Thymus (tissue), 11 donors: ENCODE results near the gene HSF4. TPM values are rescaled to one million over a fixed set of nuclear protein-coding genes. Genes with fewer than 3 reads are reported as not detected.

Experiments used
- DNase-seq, 9 donors: peaks; one replicate each; pipeline ENCODE4 v3.0.0-alpha.2; 2013; ENCODE audit warnings: low spot score in 9 of 9, low read depth in 6 of 9, missing footprints in 1 of 9
- H3K27ac ChIP-seq, 2 donors: one replicate each; pipeline ENCODE4 v1.5.1; 2013; ENCODE audit warnings: control low read depth in 1 of 2, low read depth in 1 of 2, low read length in 1 of 2, mild to moderate bottlenecking in 1 of 2, moderate library complexity in 1 of 2
- H3K27me3 ChIP-seq, 2 donors: one replicate each; pipeline ENCODE4 v1.5.1; 2013; ENCODE audit warnings: low read length in 1 of 2; ENCODE audit not compliant: control insufficient read depth in 2 of 2, insufficient read depth in 1 of 2
- H3K36me3 ChIP-seq, 2 donors: one replicate each; pipeline ENCODE4 v1.5.1; 2013; ENCODE audit warnings: low read length in 1 of 2, mild to moderate bottlenecking in 1 of 2, moderate library complexity in 1 of 2; ENCODE audit not compliant: control insufficient read depth in 2 of 2, insufficient read depth in 2 of 2
- H3K4me1 ChIP-seq, 2 donors: one replicate each; pipeline ENCODE4 v1.5.1; 2013; ENCODE audit warnings: low read length in 2 of 2; ENCODE audit not compliant: control insufficient read depth in 2 of 2, insufficient read depth in 2 of 2
- H3K4me3 ChIP-seq, 2 donors: one replicate each; pipeline ENCODE4 v1.5.1; 2013; ENCODE audit warnings: low read length in 2 of 2, control low read depth in 1 of 2, mild to moderate bottlenecking in 1 of 2
- H3K9me3 ChIP-seq, 2 donors: one replicate each; pipeline ENCODE4 v1.5.1; 2013; ENCODE audit warnings: low read length in 1 of 2, mild to moderate bottlenecking in 1 of 2; ENCODE audit not compliant: control insufficient read depth in 2 of 2, insufficient read depth in 1 of 2
- WGBS: extraction: QIAGEN DNeasy Blood & Tissue Kit; methylation state at CpG from one replicate; pipeline ENCODE4 v1.1.7; 2013; 5-methylcytosine and 5-hydroxymethylcytosine counted together
- polyA plus RNA-seq: library from polyadenylated mRNA; stranded (reverse); fragments of 200-250 nt; gene quantifications from one replicate; pipeline ENCODE4 v1.2.3, GENCODE V29; 2013
- total RNA-seq: library from RNA; stranded (reverse); fragments of 120-200 nt; gene quantifications from one replicate; pipeline ENCODE4 v1.2.4, GENCODE V29; 2013
- donor health status: healthy.

Gene HSF4
- total and polyA plus RNA-seq, 2 donors, result 4.1 to 50.8 TPM

DNA sequence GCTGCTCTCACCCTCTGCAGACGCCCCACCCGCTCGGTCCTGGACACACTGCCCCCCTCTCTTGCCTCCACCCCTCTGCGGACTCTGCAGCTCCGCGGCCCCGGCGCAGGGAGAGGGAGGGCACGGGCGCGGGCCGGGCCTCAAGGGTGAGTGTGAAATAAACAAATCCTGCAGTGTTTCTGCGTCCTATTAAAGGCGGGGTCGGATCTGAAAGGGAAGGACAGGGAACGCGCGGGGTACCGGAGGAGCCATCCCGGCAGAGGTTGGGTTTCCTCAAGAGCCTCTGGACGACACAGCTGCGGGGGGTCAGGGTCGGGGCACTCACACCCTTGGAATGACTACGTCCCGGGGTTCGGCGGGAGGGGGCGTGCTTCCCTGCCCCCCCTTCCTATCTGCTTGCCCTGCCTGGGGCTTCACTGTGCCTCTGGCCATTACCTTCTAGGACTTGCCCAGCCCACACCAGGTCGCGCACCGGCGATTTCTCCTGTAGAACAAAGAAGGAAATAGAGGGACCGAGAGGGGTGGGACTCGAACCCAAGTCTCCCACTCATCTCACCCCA lies 466 bp upstream of the HSF4 start:
- peaks cover 0 to 3% of the 10 kb centered on the region in 2 donors for H3K36me3 ChIP-seq
- DNase-seq, result no peak
- H3K9me3 ChIP-seq, result peaks cover 0 to 25% of the 10 kb centered on the region in 2 donors
- 2% methylated on average over 34 of the region's 34 CpGs for WGBS
- H3K4me3 ChIP-seq, result no peak overlapping the region
- H3K27me3 ChIP-seq, result peaks cover 84 to 99% of the 10 kb centered on the region in 2 donors
- H3K27ac ChIP-seq, result no peak overlapping the region
- peaks cover 10 to 45% of the 10 kb centered on the region in 2 donors for H3K4me1 ChIP-seq

GRCh38 chr16:67165121-67166078 lies 855 bp downstream of the HSF4 start:
- H3K9me3 ChIP-seq, result peaks cover 0 to 25% of the 10 kb centered on the region in 2 donors
- no peak overlapping the region for H3K27ac ChIP-seq
- no peak for DNase-seq
- peaks cover 11 to 41% of the 10 kb centered on the region in 2 donors for H3K4me1 ChIP-seq
- H3K27me3 ChIP-seq, result peaks cover 97 to 100% of the 10 kb centered on the region in 2 donors
- H3K36me3 ChIP-seq, result peaks cover 0 to 3% of the 10 kb centered on the region in 2 donors
- 8% methylated on average over 85 of the region's 85 CpGs for WGBS
- H3K4me3 ChIP-seq, result no peak overlapping the region

DNA sequence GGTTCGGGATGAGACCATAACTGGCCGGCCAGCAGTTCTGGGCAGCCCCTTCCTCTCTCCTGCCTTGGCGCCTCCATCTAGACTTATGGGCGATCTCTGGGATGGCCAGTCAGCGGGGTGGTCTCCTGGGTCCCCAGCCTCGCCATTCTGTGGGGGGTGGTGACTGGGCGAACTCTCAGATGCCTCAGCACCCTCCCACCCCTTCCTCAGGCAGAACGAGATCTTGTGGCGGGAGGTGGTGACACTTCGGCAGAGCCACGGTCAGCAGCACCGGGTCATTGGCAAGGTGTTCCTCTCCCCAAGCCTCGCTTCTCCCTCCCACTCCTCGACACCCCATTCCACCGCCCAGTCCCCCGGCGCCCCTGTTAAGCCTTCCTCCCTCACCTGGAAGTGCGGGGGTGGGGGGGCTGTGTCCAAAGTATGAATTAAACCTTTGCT lies 1.6 kb downstream of the HSF4 start:
- Histone ChIP-seq H3K27ac (no peak overlapping the region), H3K36me3 (peaks cover 0 to 3% of the 10 kb centered on the region in 2 donors), H3K9me3 (peaks cover 0 to 22% of the 10 kb centered on the region in 2 donors), H3K4me3 (no peak overlapping the region), H3K27me3 (peaks cover 97 to 100% of the 10 kb centered on the region in 2 donors), H3K4me1 (peaks cover 10 to 38% of the 10 kb centered on the region in 2 donors)
- no peak for DNase-seq
- WGBS, result 30% methylated on average over 18 of the region's 18 CpGs

GRCh38 chr16:67166598-67167168 lies 2.1 kb downstream of the HSF4 start:
- Histone ChIP-seq H3K27me3 (peaks cover 97 to 100% of the 10 kb centered on the region in 2 donors), H3K36me3 (peaks cover 0 to under 1% of the 10 kb centered on the region in 2 donors), H3K9me3 (peaks cover 0 to 17% of the 10 kb centered on the region in 2 donors), H3K4me1 (peaks cover 8 to 32% of the 10 kb centered on the region in 2 donors), H3K4me3 (no peak overlapping the region), H3K27ac (no peak overlapping the region)
- DNase-seq, result no peak
- 72% methylated on average over 5 of the region's 5 CpGs for WGBS

GRCh38 chr16:67167588-67167987 lies 3.0 kb downstream of the HSF4 start:
- peaks cover 93 to 100% of the 10 kb centered on the region in 2 donors for H3K27me3 ChIP-seq
- DNase-seq, result no peak
- H3K9me3 ChIP-seq, result peaks cover 1 to 15% of the 10 kb centered on the region in 2 donors
- no peaks in the 10 kb centered on the region for H3K36me3 ChIP-seq
- WGBS, result 95% methylated on average over 7 of the region's 7 CpGs
- H3K27ac ChIP-seq, result no peak overlapping the region
- H3K4me3 ChIP-seq, result no peak overlapping the region
- peaks cover 8 to 27% of the 10 kb centered on the region in 2 donors for H3K4me1 ChIP-seq

DNA sequence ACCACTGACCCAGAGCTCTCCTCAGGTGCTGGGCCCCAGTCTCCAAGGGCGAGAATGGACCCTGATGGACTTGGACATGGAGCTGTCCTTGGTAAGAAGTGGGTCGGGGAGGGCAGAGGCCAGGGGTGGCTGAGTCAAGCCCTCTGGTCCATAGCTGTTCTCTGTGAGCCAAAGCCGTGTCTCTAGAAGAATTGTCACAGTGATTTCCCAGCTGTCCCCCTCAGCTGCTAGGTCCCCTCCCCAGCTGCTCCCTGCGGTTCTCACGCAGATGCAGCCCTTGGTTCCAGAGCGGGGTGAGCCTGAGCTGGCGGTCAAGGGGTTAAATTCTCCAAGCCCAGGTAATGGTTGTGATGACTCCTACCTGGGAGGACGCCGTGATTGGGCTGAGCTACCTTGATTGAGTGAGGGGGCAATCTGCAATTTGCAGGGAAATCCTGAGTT lies 4.5 kb downstream of the HSF4 start:
- Histone ChIP-seq H3K9me3 (peaks cover 1 to 12% of the 10 kb centered on the region in 2 donors), H3K4me3 (no peak overlapping the region), H3K27ac (no peak overlapping the region), H3K36me3 (no peaks in the 10 kb centered on the region), H3K4me1 (peaks cover 3 to 22% of the 10 kb centered on the region in 2 donors), H3K27me3 (peaks cover 89 to 100% of the 10 kb centered on the region in 2 donors)
- 61% methylated on average over 9 of the region's 9 CpGs for WGBS
- no peak for DNase-seq

DNA sequence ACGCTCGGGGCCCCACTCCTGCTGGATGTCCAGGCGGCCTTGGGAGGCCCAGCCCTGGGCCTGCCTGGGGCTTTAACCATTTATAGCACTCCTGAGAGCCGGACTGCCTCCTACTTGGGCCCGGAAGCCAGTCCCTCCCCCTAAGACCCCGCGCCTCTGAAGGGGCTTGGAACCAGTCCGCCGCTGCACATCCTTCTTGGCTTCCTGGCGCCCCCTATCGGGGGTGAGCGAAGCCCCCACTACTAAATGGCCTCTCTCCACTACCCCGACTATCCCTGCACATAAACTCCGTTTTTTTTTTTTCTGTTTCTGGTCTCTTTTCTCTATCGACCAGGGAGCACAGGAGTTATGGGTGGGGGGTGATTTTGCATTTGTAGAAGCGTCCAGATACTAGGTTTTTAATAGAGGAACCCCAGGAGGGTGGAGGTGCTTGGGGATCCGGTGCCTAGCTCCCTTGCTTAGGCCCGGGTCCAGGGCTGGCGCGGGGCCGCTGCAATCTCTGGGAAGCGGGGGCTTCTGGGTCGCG lies 5.2 kb downstream of the HSF4 start:
- H3K27me3 ChIP-seq, result peaks cover 87 to 100% of the 10 kb centered on the region in 2 donors
- no peaks in the 10 kb centered on the region for H3K36me3 ChIP-seq
- H3K9me3 ChIP-seq, result peaks cover 1 to 14% of the 10 kb centered on the region in 2 donors
- H3K4me1 ChIP-seq, result peaks cover 6 to 27% of the 10 kb centered on the region in 2 donors
- WGBS, result 10% methylated on average over 24 of the region's 24 CpGs
- no peak for DNase-seq
- H3K27ac ChIP-seq, result peak overlapping the region in 1 of 2 donors; percentile 46
- peak overlapping the region in 1 of 2 donors; percentile 35 for H3K4me3 ChIP-seq

- Histone ChIP-seq H3K4me1 (peaks cover 6 to 24% of the 10 kb centered on the region in 2 donors), H3K36me3 (no peaks in the 10 kb centered on the region), H3K9me3 (peaks cover 1 to 14% of the 10 kb centered on the region in 2 donors), H3K27ac (peak within 1 kb of the TSS; percentile 17 to 72), H3K4me3 (peak within 1 kb of the TSS in 1 of 2 donors; percentile 35), H3K27me3 (peaks cover 87 to 100% of the 10 kb centered on the region in 2 donors)
- WGBS, result 2% methylated on average over 50 of the region's 50 CpGs
- no peak for DNase-seq
Measured at GRCh38 chr16:67170168-67170948, 5.8 kb downstream of the HSF4 start, which contains the start of gene NOL3. NOL3 (plus strand) TSS chr16:67170538.
